Spleen (tissue), 11 donors: ENCODE results near the gene GLP1R. TPM values are rescaled to one million over a fixed set of nuclear protein-coding genes. Genes with fewer than 3 reads are reported as not detected.

Source experiments
- DNase-seq: peaks from one replicate; pipeline ENCODE4 v3.0.0-alpha.2; 2020
- H3K27ac ChIP-seq, 8 donors: fragments of 200-600 bp; sonication (generic) in 7 of 8; 1 replicate in 4 of 8; 2 replicates in 4 of 8; pipeline versions ENCODE4 v1.5.0 to v1.8.0; 2016 to 2021; ENCODE audit warnings: inconsistent platforms in 4 of 8, mild to moderate bottlenecking in 4 of 8, moderate library complexity in 1 of 8
- H3K27me3 ChIP-seq, 7 donors: fragments of 200-600 bp; sonication (generic) in 6 of 7; replicated peaks in 1 of 7; 1 replicate in 4 of 7; 2 replicates in 3 of 7; pipeline versions ENCODE4 v1.5.0 to v1.8.0; 2016 to 2021; ENCODE audit warnings: inconsistent platforms in 3 of 7, mild to moderate bottlenecking in 1 of 7
- H3K36me3 ChIP-seq, 6 donors: fragments of 200-600 bp; sonication (generic) in 5 of 6; 1 replicate in 4 of 6; 2 replicates in 2 of 6; pipeline versions ENCODE4 v1.5.0 to v1.8.0; 2016 to 2021; ENCODE audit warnings: inconsistent platforms in 2 of 6
- H3K4me1 ChIP-seq, 6 donors: fragments of 200-600 bp; sonication (generic) in 5 of 6; 1 replicate in 3 of 6; 2 replicates in 3 of 6; pipeline versions ENCODE4 v1.5.0 to v1.8.0; 2016 to 2021; ENCODE audit warnings: inconsistent platforms in 3 of 6
- H3K4me3 ChIP-seq, 8 donors: fragments of 200-600 bp; sonication (generic) in 7 of 8; 1 replicate in 4 of 8; 2 replicates in 4 of 8; pipeline versions ENCODE4 v1.5.0 to v1.8.0; 2016 to 2021; ENCODE audit warnings: inconsistent platforms in 4 of 8, mild to moderate bottlenecking in 4 of 8, moderate library complexity in 2 of 8
- H3K9me3 ChIP-seq, 8 donors: fragments of 200-600 bp; sonication (generic) in 7 of 8; 1 replicate in 4 of 8; 2 replicates in 4 of 8; pipeline versions ENCODE4 v1.5.0 to v1.8.0; 2016 to 2021; ENCODE audit warnings: inconsistent platforms in 4 of 8
- POLR2A ChIP-seq, 3 donors: fragments of 450-650 bp; IDR thresholded peaks; one replicate each; pipeline ENCODE4 v1.5.1; 2017; ENCODE audit warnings: antibody characterized with exemption in 3 of 3, mild to moderate bottlenecking in 1 of 3
- POLR2AphosphoS5 ChIP-seq, 3 donors: sonication (generic); formaldehyde crosslinking; IDR thresholded peaks; one replicate each; pipeline ENCODE4 v1.5.1; 2017; ENCODE audit warnings: antibody characterized with exemption in 3 of 3
- WGBS, 5 donors: extraction: QIAGEN DNeasy Blood & Tissue Kit in 3 of 5; methylation state at CpG; one replicate each; pipeline versions ENCODE4 v1.1.5 to v1.1.7; 2013 to 2018; 5-methylcytosine and 5-hydroxymethylcytosine counted together
- intact Hi-C: fragments of 100-400 bp; cut with DNase I; formaldehyde crosslinking; loops from one replicate; pipeline ENCODE4 v1.15.0; 2023; ENCODE audit warnings: low total_unique reads
- polyA plus RNA-seq, 3 donors: library from polyadenylated mRNA; stranded (reverse); fragments of 200-250 nt; gene quantifications; one replicate each; pipeline ENCODE4 v1.2.1, GENCODE V29; 2013
- total RNA-seq, 7 donors: library from RNA; depleted of rRNA in 3 of 7; stranded (reverse); fragments of >200 nt in 3 of 7; fragmentation: NEBNext Ultra II Directional in 4 of 7; extraction: Animal tissue kit (Norgen Biotek cat#: 25700) in 4 of 7; gene quantifications; one replicate each; pipeline versions ENCODE4 v1.1.0 to v1.2.1, GENCODE V29; 2016 to 2021
- TF ChIP-seq, protein P1 (sequence below), 11 experiments: fragments of 200-600 bp in 7 of 11; fragments of 450-650 bp in 4 of 11; sonication (generic) in 4 of 11; IDR thresholded peaks in 8 of 11; conservative IDR thresholded peaks in 3 of 11; 1 replicate in 7 of 11; 2 replicates in 4 of 11; pipeline versions ENCODE4 v1.4.0 to v1.8.0; 2016 to 2021; ENCODE audit warnings: antibody characterized with exemption in 11 of 11, inconsistent platforms in 4 of 11, mild to moderate bottlenecking in 1 of 11
- donor health status: healthy with polysubstance abuse.
- donor health status: DM: no; HTN: no; CAD: no; lungs with moderate emphysema.
- donor health status: DM: no; HTN: no; CAD: no.
- donor health status: Bipolar disorder and iron deficiency.
- donor health status: healthy.
- donor health status: DM: no; HTN: no; CAD: no.
- donor health status: DM: yes; HTN: yes; CAD: no.

GLP1R gene
- total and polyA plus RNA-seq, 10 donors, result 0.11 TPM; not detected in 9

GRCh38 chr6:39083231-39083634 lies 34.7 kb downstream of the GLP1R start:
- WGBS, 5 donors, result 46 to 97% (median 59%) methylated on average over 2 of the region's 2 CpGs; no CpG with 5 or more reads in 1 of the 5 donors
- TF ChIP-seq POLR2A (IDR thresholded peaks at IDR 0.05), result no peak
- TF ChIP-seq, protein P1, sequence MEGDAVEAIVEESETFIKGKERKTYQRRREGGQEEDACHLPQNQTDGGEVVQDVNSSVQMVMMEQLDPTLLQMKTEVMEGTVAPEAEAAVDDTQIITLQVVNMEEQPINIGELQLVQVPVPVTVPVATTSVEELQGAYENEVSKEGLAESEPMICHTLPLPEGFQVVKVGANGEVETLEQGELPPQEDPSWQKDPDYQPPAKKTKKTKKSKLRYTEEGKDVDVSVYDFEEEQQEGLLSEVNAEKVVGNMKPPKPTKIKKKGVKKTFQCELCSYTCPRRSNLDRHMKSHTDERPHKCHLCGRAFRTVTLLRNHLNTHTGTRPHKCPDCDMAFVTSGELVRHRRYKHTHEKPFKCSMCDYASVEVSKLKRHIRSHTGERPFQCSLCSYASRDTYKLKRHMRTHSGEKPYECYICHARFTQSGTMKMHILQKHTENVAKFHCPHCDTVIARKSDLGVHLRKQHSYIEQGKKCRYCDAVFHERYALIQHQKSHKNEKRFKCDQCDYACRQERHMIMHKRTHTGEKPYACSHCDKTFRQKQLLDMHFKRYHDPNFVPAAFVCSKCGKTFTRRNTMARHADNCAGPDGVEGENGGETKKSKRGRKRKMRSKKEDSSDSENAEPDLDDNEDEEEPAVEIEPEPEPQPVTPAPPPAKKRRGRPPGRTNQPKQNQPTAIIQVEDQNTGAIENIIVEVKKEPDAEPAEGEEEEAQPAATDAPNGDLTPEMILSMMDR (IDR thresholded peaks at IDR 0.05 in 8 of 11, conservative IDR thresholded peaks at IDR 0.05 in 3 of 11), result no peak
- no peak for TF ChIP-seq POLR2AphosphoS5 (IDR thresholded peaks at IDR 0.05)
- no peak for DNase-seq
- Histone ChIP-seq H3K27ac (no peak overlapping the region), H3K4me1 (no peaks in the 10 kb centered on the region), H3K27me3 (peaks cover 0 to 62% (median 24%) of the 10 kb centered on the region in 7 donors), H3K36me3 (no peaks in the 10 kb centered on the region), H3K9me3 (no peaks in the 10 kb centered on the region), H3K4me3 (no peak overlapping the region)
- intact Hi-C loops, result no loop called here

DNA sequence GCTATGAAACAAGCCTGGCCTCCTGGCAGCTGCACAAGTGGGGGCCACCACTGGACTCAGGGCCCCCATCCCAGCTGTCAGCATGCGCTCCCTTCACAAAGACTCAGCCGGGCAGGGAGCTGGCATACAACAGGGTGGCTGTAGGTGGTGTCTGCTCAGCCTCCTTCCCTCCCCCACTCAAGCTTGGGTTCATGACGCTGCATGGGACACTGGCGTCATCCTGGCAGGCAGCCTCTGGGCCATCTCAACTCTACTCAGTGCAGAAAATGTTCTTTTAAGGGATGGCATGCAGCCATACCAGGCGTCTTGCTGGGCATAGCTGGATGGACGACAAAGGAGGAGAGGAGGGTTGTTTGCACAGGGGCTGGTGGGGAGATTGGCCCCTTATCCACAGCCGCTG lies 35.9 kb downstream of the GLP1R start:
- TF ChIP-seq POLR2A (IDR thresholded peaks at IDR 0.05) (no peak), POLR2AphosphoS5 (IDR thresholded peaks at IDR 0.05) (no peak)
- TF ChIP-seq, protein P1 (IDR thresholded peaks at IDR 0.05 in 8 of 11, conservative IDR thresholded peaks at IDR 0.05 in 3 of 11), result no peak
- Histone ChIP-seq H3K9me3 (no peaks in the 10 kb centered on the region), H3K4me1 (no peaks in the 10 kb centered on the region), H3K27ac (no peak overlapping the region), H3K4me3 (no peak overlapping the region), H3K27me3 (peaks cover 0 to 71% (median 31%) of the 10 kb centered on the region in 7 donors), H3K36me3 (no peaks in the 10 kb centered on the region)
- WGBS, 5 donors, result 82 to 100% (median 88%) methylated on average over 4 to 7 of the region's 7 CpGs
- no peak for DNase-seq
- intact Hi-C loops, result no loop called here

DNA sequence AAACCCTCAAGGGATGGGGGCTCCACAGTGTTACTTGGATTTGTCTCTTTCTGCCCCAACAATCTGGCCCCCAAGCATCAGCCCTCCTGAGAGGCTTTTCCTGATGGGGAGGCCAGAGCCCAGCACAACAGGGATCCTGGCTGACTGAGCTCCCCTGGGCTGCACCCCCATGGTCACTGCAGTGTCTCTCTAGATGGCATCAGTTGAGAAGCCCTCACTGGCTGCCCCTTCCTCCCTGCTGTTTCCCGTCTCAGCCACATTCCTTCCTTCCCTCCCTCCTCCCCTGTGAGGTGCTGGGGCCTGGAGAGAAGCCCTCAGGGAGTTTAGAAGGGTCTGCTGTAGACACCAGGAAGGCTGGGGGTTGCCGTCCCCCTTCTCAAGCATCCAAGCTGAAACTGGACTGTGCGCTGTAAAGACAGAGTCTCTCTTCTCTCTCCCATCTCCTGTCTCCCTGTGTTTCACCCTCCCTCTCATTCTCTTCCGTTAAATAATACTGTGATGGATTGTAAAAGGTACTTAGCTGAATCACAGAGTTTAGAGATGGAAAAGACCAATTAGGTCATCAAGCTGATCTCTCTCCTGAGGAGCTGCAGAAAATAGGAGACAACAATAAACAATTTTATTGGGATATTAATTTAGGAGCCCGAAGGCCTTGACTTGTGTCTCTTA lies 36.7 kb downstream of the GLP1R start:
- 65 to 77% (median 72%) methylated on average over 5 of the region's 5 CpGs for WGBS, 5 donors
- intact Hi-C loops, result no loop called here

DNA sequence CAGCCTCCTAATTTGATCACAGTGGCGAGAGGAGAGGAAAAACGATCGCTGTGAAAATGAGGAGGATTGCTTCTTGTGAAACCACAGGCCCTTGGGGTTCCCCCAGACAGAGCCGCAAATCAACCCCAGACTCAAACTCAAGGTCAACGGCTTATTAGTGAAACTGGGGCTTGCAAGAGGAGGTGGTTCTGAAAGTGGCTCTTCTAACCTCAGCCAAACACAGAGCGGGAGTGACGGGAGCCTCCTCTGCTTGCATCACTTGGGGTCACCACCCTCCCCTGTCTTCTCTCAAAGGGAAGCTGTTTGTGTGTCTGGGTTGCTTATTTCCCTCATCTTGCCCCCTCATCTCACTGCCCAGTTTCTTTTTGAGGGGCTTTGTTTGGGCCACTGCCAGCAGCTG lies 37.7 kb downstream of the GLP1R start:
- no peaks in the 10 kb centered on the region for H3K9me3 ChIP-seq
- H3K27me3 ChIP-seq, result peaks cover 0 to 85% (median 37%) of the 10 kb centered on the region in 7 donors
- H3K36me3 ChIP-seq, result no peaks in the 10 kb centered on the region
- WGBS, 5 donors, result 38 to 61% (median 40%) methylated on average over 7 of the region's 7 CpGs
- H3K27ac ChIP-seq, result no peak overlapping the region
- H3K4me1 ChIP-seq, result peaks cover 0 to 7% (median 0%) of the 10 kb centered on the region in 6 donors
- TF ChIP-seq POLR2A (IDR thresholded peaks at IDR 0.05) (no peak), POLR2AphosphoS5 (IDR thresholded peaks at IDR 0.05) (no peak)
- TF ChIP-seq, protein P1 (IDR thresholded peaks at IDR 0.05 in 8 of 11, conservative IDR thresholded peaks at IDR 0.05 in 3 of 11), result no peak
- intact Hi-C loops, result no loop called here
- H3K4me3 ChIP-seq, result no peak overlapping the region
- no peak for DNase-seq

More for the DNA sequence above, 36.7 kb downstream of the GLP1R start:
- no peak for DNase-seq
- peaks cover 0 to 75% (median 34%) of the 10 kb centered on the region in 7 donors for H3K27me3 ChIP-seq
- no peaks in the 10 kb centered on the region for H3K36me3 ChIP-seq
- TF ChIP-seq, protein P1 (IDR thresholded peaks at IDR 0.05 in 8 of 11, conservative IDR thresholded peaks at IDR 0.05 in 3 of 11), result no peak
- TF ChIP-seq POLR2A (IDR thresholded peaks at IDR 0.05), result no peak
- TF ChIP-seq POLR2AphosphoS5 (IDR thresholded peaks at IDR 0.05), result no peak
- peaks cover 0 to 6% (median 0%) of the 10 kb centered on the region in 6 donors for H3K4me1 ChIP-seq
- H3K9me3 ChIP-seq, result no peaks in the 10 kb centered on the region
- no peak overlapping the region for H3K27ac ChIP-seq
- no peak overlapping the region for H3K4me3 ChIP-seq
